ENCODE measurements around the gene SAMD11.

DNA sequence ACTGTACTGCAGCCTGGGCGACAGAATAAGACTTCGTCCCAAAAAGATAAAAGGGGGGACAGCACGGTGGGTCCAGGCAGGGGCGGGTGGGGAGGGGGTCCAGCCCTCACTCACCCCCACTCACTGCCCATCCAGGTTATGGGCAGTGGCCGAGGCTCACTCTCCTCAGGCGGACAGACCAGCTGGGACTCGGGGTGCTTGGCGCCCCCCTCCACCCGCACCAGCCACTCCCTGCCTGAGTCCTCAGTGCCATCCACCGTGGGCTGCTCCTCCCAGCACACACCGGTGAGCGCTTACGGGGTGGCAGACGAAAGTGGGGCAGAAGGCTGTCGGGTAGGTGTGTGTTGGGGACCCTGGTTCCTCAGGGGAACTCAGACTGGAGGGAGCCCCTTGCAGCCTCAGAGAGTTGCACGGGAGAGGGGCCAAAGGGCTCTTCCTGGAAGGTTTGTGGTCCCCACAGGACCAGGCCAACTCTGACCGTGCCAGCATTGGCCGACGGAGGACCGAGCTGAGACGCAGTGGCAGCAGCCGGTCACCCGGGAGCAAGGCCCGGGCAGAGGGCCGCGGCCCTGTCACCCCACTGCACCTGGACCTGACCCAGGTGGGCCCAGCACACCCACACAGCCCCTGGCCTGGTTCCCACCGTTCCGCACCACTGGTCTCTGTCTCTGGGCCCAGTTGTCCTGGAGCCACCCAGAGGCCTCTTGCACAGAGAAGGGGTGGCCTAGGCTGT is 49.2 kb downstream of the SAMD11 start:
- no peak for TF ChIP-seq POLR2A (IDR thresholded peaks at IDR 0.05; ENCODE audit: borderline replicate concordance, extremely low read depth, insufficient read depth, insufficient read length)
- TF ChIP-seq POLR2AphosphoS5 (IDR thresholded peaks at IDR 0.05; ENCODE audit: low read depth, low read length), result no peak
- TF ChIP-seq, protein P1, sequence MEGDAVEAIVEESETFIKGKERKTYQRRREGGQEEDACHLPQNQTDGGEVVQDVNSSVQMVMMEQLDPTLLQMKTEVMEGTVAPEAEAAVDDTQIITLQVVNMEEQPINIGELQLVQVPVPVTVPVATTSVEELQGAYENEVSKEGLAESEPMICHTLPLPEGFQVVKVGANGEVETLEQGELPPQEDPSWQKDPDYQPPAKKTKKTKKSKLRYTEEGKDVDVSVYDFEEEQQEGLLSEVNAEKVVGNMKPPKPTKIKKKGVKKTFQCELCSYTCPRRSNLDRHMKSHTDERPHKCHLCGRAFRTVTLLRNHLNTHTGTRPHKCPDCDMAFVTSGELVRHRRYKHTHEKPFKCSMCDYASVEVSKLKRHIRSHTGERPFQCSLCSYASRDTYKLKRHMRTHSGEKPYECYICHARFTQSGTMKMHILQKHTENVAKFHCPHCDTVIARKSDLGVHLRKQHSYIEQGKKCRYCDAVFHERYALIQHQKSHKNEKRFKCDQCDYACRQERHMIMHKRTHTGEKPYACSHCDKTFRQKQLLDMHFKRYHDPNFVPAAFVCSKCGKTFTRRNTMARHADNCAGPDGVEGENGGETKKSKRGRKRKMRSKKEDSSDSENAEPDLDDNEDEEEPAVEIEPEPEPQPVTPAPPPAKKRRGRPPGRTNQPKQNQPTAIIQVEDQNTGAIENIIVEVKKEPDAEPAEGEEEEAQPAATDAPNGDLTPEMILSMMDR (IDR thresholded peaks at IDR 0.05 in 2 of 3, conservative IDR thresholded peaks at IDR 0.05 in 1 of 3; ENCODE audit: borderline replicate concordance in 1 of 3, insufficient read depth in 1 of 3, low read depth in 2 of 3, low read length in 2 of 3), result no peak
- no peak for TF ChIP-seq EZH2phosphoT487 (IDR thresholded peaks at IDR 0.05; ENCODE audit: borderline replicate concordance)
